ENCODE results near the gene JAG2.

The JAG2 gene

GRCh38 chr14:105182296-105183020, 13.9 kb upstream of the JAG2 start:
- Histone ChIP-seq H3K27me3 (ENCODE audit: insufficient read depth, poor library complexity, severe bottlenecking) (no peaks in the 10 kb centered on the region), H3K27ac (replicated peaks) (no peak overlapping the region), H3K4me3 (replicated peaks; ENCODE audit: insufficient read depth, low read length) (no peak overlapping the region)
- TF ChIP-seq CTCF (IDR thresholded peaks at IDR 0.05; ENCODE audit: insufficient read depth, low read length) = no peak
- TF ChIP-seq SPI1 (IDR thresholded peaks at IDR 0.05; ENCODE audit: borderline replicate concordance, low read depth) = no peak
- TF ChIP-seq POLR2AphosphoS5 (IDR thresholded peaks at IDR 0.05; ENCODE audit: low read depth) = no peak
- no peak for TF ChIP-seq REST (IDR thresholded peaks at IDR 0.05; ENCODE audit: insufficient replicate concordance, low read depth)
- TF ChIP-seq GABPA (IDR thresholded peaks at IDR 0.05; ENCODE audit: low read depth) = no peak
- DNase-seq (ENCODE audit: low read depth in 1 of 2, low spot score in 1 of 2) = no peak

GRCh38 chr14:105181549-105182295, 13.1 kb upstream of the JAG2 start:
- Histone ChIP-seq H3K27ac (replicated peaks) (no peak overlapping the region), H3K4me3 (replicated peaks; ENCODE audit: insufficient read depth, low read length) (peak overlapping the region; percentile 15)
- no peak for DNase-seq (ENCODE audit: low read depth in 1 of 2, low spot score in 1 of 2)

More at GRCh38 chr14:105181549-105182295, 13.1 kb upstream of the JAG2 start:
- no peaks in the 10 kb centered on the region for H3K27me3 ChIP-seq (ENCODE audit: insufficient read depth, poor library complexity, severe bottlenecking)
- TF ChIP-seq GABPA (IDR thresholded peaks at IDR 0.05; ENCODE audit: low read depth) = no peak
- TF ChIP-seq REST (IDR thresholded peaks at IDR 0.05; ENCODE audit: insufficient replicate concordance, low read depth) = no peak
- TF ChIP-seq CTCF (IDR thresholded peaks at IDR 0.05; ENCODE audit: insufficient read depth, low read length) = no peak
- TF ChIP-seq POLR2AphosphoS5 (IDR thresholded peaks at IDR 0.05; ENCODE audit: low read depth) = no peak
- no peak for TF ChIP-seq SPI1 (IDR thresholded peaks at IDR 0.05; ENCODE audit: borderline replicate concordance, low read depth)

Data from HL-60 (cell line).